Fibroblast of lung (primary cell): ENCODE measurements around the gene UBTD1. TPM values are rescaled to one million over a fixed set of nuclear protein-coding genes. Genes with fewer than 3 reads are reported as not detected.

Experiments
- DNase-seq, 2 donors: peaks; one replicate each; pipeline versions ENCODE4 v3.0.0 to v3.0.0-alpha.2; 2010; ENCODE audit warnings: low read depth in 2 of 2
- H2AFZ ChIP-seq: 2 replicates; pipeline ENCODE4 v1.5.1; 2012; ENCODE audit warnings: low read length, control low read depth, inconsistent platforms
- H3K27ac ChIP-seq: 2 replicates; pipeline ENCODE4 v1.5.1; 2011; ENCODE audit warnings: low read length, control low read depth; ENCODE audit not compliant: insufficient read depth
- H3K27me3 ChIP-seq: 2 replicates; pipeline ENCODE4 v1.5.1; 2011; ENCODE audit warnings: mild to moderate bottlenecking, low read length; ENCODE audit not compliant: control insufficient read depth, insufficient read depth
- H3K36me3 ChIP-seq: 2 replicates; pipeline ENCODE4 v1.5.1; 2011; ENCODE audit warnings: low read length; ENCODE audit not compliant: control insufficient read depth, insufficient read depth
- H3K4me1 ChIP-seq: 2 replicates; pipeline ENCODE4 v1.5.1; 2011; ENCODE audit warnings: low read length; ENCODE audit not compliant: control insufficient read depth, insufficient read depth; ENCODE audit errors: extremely low read depth
- H3K4me2 ChIP-seq: 2 replicates; pipeline ENCODE4 v1.5.1; 2011; ENCODE audit warnings: low read length, control low read depth; ENCODE audit not compliant: insufficient read depth; ENCODE audit errors: extremely low read depth
- H3K4me3 ChIP-seq, 4 experiments: fragments of 200-600 bp in 1 of 4; sonication (generic) in 1 of 4; replicated peaks in 1 of 4; 2 replicates each; pipeline ENCODE4 v1.5.1; 2011 to 2016; ENCODE audit warnings: low read length in 4 of 4, low read depth in 3 of 4, mild to moderate bottlenecking in 3 of 4, control low read depth in 2 of 4, inconsistent platforms in 1 of 4, mixed read lengths in 1 of 4; ENCODE audit not compliant: insufficient read depth in 1 of 4; ENCODE audit errors: control extremely low read depth in 1 of 4
- H3K79me2 ChIP-seq: 2 replicates; pipeline ENCODE4 v1.5.1; 2012; ENCODE audit warnings: mild to moderate bottlenecking, low read length, inconsistent platforms; ENCODE audit not compliant: control insufficient read depth, insufficient read depth
- H3K9ac ChIP-seq: 2 replicates; pipeline ENCODE4 v1.5.1; 2011; ENCODE audit warnings: mild to moderate bottlenecking, low read length, control low read depth; ENCODE audit not compliant: insufficient read depth
- H3K9me3 ChIP-seq: 2 replicates; pipeline ENCODE4 v1.5.1; 2012; ENCODE audit warnings: low read depth, low read length; ENCODE audit not compliant: control insufficient read depth, insufficient read depth
- H4K20me1 ChIP-seq: 2 replicates; pipeline ENCODE4 v1.5.1; 2011; ENCODE audit warnings: low read length; ENCODE audit not compliant: control insufficient read depth, insufficient read depth; ENCODE audit errors: extremely low read depth
- EZH2 ChIP-seq: IDR thresholded peaks from 2 replicates; pipeline ENCODE4 v1.5.1; 2012; ENCODE audit warnings: low read length, control low read depth, mild to moderate bottlenecking; ENCODE audit errors: missing control alignments
- polyA plus RNA-seq, 2 donors: library from polyadenylated mRNA; depleted of rRNA in 1 of 2; stranded (reverse) in 1 of 2; unstranded in 1 of 2; fragments of >200 nt; gene quantifications; 2 replicates each; pipeline ENCODE4 v1.2.1, GENCODE V29; 2011 to 2012; ENCODE audit warnings: missing spikeins in 1 of 2
- total RNA-seq: library from RNA; depleted of rRNA; stranded (reverse); fragments of >200 nt; gene quantifications from 2 replicates; pipeline ENCODE4 v1.2.1, GENCODE V29; 2014
- TF ChIP-seq, protein P1 (sequence below), 2 donors: IDR thresholded peaks in 1 of 2; conservative IDR thresholded peaks in 1 of 2; 1 replicate in 1 of 2; 2 replicates in 1 of 2; pipeline ENCODE4 v1.5.1; 2011 to 2012; ENCODE audit warnings: low read length in 2 of 2, control low read depth in 1 of 2, inconsistent platforms in 1 of 2, low read depth in 1 of 2, mild to moderate bottlenecking in 1 of 2

UBTD1 gene
- total and polyA plus RNA-seq, 2 donors (not counting 1 experiment from before 2014, with no cell fraction given) = 10.7 to 22.0 TPM

DNA sequence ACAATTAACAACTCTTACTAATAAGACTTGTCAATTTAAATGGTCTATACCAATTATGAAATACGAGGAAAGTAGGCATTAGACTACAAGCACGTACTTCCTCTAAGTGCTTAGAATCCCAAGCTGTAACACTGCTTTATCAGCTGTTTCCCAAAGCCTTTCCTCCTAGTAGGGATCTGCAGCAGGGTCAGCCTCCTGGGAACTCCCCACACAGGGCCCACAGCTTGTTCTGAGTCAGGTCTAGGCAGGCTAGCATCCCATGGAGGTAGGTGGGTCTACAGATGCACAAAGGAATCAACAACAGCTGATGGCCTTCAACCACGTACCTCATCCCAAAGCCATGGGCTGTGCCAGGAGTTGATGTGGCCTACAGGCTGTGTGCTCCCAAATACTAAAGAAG, 15.2 kb upstream of the UBTD1 start:
- Histone ChIP-seq H3K4me3 (no peak overlapping the region), H3K27ac (no peak overlapping the region), H3K9ac (no peak overlapping the region), H3K36me3 (peaks cover 6% of the 10 kb centered on the region), H2AFZ (no peak overlapping the region), H4K20me1 (no peaks in the 10 kb centered on the region), H3K27me3 (no peaks in the 10 kb centered on the region), H3K9me3 (no peaks in the 10 kb centered on the region), H3K4me1 (no peaks in the 10 kb centered on the region), H3K79me2 (peaks cover 36% of the 10 kb centered on the region), H3K4me2 (no peak overlapping the region)
- TF ChIP-seq EZH2 = no peak
- TF ChIP-seq, protein P1, sequence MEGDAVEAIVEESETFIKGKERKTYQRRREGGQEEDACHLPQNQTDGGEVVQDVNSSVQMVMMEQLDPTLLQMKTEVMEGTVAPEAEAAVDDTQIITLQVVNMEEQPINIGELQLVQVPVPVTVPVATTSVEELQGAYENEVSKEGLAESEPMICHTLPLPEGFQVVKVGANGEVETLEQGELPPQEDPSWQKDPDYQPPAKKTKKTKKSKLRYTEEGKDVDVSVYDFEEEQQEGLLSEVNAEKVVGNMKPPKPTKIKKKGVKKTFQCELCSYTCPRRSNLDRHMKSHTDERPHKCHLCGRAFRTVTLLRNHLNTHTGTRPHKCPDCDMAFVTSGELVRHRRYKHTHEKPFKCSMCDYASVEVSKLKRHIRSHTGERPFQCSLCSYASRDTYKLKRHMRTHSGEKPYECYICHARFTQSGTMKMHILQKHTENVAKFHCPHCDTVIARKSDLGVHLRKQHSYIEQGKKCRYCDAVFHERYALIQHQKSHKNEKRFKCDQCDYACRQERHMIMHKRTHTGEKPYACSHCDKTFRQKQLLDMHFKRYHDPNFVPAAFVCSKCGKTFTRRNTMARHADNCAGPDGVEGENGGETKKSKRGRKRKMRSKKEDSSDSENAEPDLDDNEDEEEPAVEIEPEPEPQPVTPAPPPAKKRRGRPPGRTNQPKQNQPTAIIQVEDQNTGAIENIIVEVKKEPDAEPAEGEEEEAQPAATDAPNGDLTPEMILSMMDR (conservative IDR thresholded peaks at IDR 0.05 in 1 of 2, IDR thresholded peaks at IDR 0.05 in 1 of 2; ENCODE audit: low read depth in 1 of 2, low read length in 2 of 2) = no peak
- DNase-seq = no peak

DNA sequence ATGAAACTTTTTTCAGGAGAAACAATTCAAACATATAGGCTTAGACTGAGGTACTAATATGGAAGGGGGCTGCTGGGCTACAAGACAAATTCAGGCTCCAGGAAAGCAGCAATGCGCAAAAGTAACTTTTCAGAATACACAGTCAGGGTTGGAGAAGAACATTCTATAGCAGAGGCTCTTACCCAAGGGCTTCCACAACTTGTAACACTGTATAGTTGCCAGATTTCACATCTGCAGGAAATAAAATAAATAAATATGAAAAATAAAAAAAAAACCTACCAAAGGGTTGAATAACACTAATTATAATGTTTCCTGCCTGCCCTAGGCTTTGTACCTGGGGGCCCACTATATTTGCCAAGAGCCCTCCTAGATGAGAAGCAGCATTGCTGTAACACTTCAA, 14.8 kb upstream of the UBTD1 start:
- H3K27me3 ChIP-seq = no peaks in the 10 kb centered on the region
- no peak overlapping the region for H2AFZ ChIP-seq
- no peaks in the 10 kb centered on the region for H3K4me1 ChIP-seq
- H3K27ac ChIP-seq = no peak overlapping the region
- no peak overlapping the region for H3K4me3 ChIP-seq
- H3K9ac ChIP-seq = no peak overlapping the region
- H3K9me3 ChIP-seq = no peaks in the 10 kb centered on the region
- H3K79me2 ChIP-seq = peaks cover 40% of the 10 kb centered on the region
- no peak for TF ChIP-seq EZH2
- TF ChIP-seq, protein P1 (conservative IDR thresholded peaks at IDR 0.05 in 1 of 2, IDR thresholded peaks at IDR 0.05 in 1 of 2; ENCODE audit: low read depth in 1 of 2, low read length in 2 of 2) = no peak
- peak in 1 of 2 donors; percentile 30 for DNase-seq
- peaks cover 5% of the 10 kb centered on the region for H3K36me3 ChIP-seq
- no peak overlapping the region for H3K4me2 ChIP-seq
- H4K20me1 ChIP-seq = no peaks in the 10 kb centered on the region

DNA sequence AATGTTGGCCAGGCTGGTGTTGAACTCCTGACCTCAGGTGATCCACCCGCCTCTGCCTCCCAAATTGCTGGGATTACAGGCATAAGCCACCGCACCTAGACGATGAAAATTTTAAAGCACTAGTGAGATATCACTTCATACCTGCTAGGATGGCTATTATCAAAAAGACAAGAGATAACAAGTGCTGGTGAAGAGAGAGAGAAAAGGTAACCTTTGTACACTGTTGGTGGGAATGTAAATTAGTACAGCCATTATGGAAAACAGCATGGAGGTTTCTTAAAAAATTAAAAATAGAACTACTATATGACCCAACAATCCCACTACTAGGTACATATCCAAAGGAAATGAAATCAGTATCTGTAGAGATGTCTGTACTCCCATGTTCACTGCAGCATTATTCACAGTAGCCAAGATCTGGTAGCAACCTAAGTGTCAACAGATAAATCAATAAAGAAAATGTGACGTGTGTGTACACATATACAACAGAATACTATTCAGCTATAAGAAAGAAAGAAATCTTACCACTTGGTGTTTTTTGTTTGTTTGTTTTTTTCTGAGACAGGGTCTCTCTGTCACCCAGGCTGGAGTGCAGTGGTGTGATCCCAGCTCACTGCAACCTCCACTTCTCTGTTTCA, 13.0 kb upstream of the UBTD1 start:
- Histone ChIP-seq H4K20me1 (peaks cover 1% of the 10 kb centered on the region), H3K4me2 (no peak overlapping the region), H3K27me3 (no peaks in the 10 kb centered on the region), H3K36me3 (peaks cover 2% of the 10 kb centered on the region), H3K27ac (no peak overlapping the region), H3K4me1 (no peaks in the 10 kb centered on the region), H3K9ac (no peak overlapping the region), H3K79me2 (peaks cover 58% of the 10 kb centered on the region), H3K4me3 (no peak overlapping the region), H2AFZ (no peak overlapping the region), H3K9me3 (no peaks in the 10 kb centered on the region)
- DNase-seq = no peak
- no peak for TF ChIP-seq EZH2
